Activated naive CD4-positive, alpha-beta T cell treated with Interleukin-2 at 50 U/mL for 16 hours (primary cell): ENCODE results near the gene RAB38.

Source experiments
- DNase-seq: peaks from one replicate; pipeline ENCODE4 v3.0.0-alpha.2; 2020

Gene RAB38

DNA sequence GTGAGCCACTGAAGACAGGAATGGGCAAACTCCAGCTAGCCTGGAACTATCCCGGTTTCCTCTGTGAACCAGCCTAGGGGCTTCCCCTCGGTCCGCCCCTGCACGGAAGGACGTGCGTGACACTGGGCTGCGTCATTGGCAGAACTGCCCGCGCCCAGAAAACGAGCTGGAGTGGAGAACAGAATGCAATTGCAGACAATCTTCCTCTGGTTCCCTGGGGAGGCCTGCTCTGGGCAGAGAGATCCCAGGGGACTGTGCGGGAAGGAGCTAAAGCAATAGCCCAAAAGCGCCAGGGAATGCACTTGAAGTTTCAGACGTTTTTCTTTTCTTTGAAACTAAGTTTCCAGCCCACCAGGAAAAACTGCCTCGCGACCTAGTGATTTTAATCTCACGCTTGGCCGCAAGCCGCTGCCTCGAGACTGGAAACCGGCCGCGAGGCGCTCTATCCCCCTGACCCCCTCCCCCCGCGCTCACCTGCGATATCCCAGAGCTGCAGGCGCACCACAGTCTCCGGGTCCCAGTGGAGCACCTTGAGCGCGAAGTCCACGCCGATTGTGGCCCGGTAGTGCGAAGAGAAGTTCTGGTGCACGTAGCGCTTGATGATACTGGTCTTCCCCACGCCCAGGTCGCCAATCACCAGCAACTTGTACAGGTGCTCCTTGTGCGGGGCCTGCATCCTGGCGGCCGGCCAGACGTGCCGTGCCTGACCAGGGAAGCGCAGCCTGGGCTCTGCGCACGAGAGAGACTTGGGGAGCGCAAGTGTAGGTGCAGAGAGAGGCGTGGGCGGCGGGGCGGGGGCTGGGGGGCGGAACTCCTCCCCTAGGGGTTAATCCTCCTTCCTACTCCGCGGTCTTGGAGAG, at the start of gene RAB38:
TSS of gene RAB38 (minus strand) at position 735 of the 860 bp plus-strand sequence. CDS start at position 676, 59 bp downstream.
- peak; percentile 45 for DNase-seq

DNA sequence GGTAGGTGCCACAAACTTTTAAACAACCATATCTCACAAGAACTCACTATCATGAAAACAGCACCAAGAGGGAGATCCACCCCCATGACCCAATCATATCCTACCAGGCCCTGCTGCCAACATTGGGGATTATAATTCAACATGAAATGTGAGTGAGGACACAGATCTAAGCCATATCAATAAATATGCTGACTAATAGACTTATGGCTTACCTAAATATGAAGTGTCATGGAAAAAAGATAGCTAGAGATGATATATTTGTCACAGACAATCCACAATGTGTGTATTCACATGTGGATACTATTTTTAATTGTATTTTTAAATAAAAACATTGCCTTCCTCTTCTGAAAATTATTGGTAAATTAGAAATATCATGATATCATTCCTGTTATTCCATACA, 38.2 kb upstream of the RAB38 start:
- no peak for DNase-seq

DNA sequence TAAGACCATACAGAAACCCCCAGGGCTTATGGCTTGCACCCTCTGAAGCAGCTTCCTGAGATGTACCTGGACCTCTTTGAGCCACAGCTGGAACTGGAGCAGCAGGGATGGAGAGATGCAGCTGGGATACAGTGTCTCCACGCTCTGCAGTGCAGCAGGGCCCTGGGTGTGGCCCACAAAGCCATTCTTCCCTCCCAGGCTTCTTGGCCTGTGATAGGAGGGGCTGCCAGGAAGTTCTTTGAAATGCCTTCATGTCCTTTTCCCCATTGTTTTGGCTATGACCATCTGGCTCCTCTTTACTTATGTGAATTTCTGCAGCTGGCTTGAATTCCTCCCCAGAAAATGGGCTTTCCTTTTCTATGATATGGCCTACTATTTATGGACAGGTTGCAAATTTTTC, 37.1 kb upstream of the RAB38 start:
- DNase-seq: no peak

DNA sequence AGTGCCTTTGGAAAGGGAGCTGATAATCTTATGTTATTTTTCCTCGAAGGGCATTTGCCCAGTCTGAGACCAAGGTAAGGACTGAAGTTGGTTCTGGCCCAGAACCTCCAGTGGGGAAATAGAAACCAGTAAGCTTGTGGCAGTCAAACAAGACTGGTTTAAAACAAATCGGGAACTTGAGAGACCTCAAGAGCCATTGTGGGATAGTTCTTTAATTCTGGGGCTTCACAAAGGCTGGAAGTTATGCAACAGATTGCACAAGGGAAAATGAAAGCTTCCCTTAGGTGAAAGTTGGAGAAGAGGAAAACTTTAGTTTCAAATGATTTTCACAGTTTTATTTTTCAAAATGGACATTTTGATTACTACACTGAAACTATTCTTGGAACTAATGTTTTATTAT, 33.5 kb upstream of the RAB38 start:
- no peak for DNase-seq

DNA sequence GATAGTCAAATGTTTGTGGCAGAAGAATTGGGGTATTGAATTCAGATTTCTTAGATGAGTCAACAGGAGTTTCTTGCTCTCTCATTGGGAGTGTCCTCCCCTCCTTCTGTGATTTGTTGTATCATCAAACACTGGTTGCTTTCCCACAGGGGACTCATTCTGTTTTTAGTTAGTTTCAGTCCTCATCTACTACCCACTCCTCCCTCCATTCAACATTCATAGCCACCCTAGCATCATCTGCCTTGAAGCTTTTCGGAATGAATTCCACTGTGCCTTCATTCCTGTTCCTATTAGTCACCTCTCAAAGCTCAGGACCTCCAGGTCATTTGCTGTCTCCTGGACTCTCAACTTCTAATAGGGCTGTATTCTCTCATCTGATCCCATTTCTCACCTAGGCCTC, 31.5 kb upstream of the RAB38 start:
- DNase-seq: no peak

DNA sequence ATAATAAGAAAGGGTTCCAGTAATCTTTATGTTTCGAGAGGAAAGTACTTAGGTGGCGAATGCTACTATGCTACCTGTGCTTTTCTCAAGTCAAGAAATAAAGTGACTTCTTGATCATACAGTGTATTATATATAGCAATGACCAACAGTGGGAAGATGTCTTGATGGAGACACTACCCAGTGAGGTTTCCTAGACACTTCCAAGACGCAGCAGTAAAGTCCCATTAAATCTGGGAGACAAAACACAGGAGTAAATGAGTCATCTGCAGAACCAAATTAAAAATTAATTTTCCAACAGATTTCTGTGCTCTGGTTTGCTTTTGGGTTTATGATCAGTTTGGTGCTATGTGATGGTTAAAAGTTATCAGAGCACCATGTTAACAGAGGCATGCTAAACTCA, 29.1 kb upstream of the RAB38 start:
- no peak for DNase-seq

DNA sequence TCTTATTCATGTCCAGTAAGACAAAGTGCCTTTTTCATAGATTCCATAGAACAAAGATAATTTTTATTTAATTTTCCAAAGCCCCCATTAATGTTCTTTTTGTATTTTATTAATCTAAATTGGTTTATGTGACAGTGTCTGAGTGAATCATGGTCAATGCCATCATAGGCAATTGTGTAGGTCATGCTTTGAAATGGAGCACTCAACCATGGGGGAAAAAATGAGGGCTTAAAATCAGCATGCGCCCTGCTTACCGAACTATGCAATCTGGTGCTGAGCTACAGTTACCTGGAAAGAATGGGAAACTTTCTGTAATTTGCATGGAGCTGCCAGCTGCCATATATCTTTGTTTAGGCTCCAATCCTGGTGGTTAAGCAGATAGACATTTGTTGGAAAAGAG, 28.4 kb upstream of the RAB38 start:
- no peak for DNase-seq

DNA sequence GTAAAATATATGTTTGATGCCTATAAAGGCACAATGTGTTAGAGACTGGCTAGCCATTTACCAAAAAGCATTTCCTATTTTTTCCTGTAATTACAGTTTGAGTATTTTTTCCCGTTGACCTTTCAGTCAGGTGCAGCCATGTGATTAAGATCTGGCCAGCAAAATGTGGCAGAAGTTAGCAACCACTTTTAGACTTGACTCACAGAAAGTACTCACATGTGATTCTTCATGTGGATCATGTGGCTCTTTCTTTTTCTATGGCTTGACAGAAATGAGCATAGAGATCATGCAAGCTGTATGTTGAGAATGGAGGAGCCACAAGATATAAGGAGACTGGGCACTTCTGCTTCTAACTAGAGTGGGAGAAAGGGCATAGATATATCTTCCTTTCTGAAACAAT, 27.3 kb upstream of the RAB38 start:
- DNase-seq: no peak

DNA sequence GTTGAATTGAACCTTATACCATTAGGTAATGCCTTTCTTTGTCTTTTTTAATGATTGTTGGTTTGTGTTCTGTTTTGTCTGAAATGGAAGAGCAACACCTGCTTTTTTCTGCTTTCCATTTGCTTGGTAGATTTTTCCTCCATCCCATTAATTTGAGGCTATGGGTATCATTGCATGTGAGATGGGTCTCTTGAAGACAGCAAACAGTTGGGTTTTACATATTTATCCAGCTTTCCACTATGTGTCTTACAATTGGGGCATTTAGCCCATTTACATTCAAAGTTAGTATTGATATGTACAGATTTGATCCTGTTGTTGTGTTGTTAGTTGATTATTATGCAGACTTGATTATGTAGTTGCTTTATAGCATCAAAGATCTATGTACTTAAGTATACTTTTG, 21.1 kb upstream of the RAB38 start:
- DNase-seq: no peak

DNA sequence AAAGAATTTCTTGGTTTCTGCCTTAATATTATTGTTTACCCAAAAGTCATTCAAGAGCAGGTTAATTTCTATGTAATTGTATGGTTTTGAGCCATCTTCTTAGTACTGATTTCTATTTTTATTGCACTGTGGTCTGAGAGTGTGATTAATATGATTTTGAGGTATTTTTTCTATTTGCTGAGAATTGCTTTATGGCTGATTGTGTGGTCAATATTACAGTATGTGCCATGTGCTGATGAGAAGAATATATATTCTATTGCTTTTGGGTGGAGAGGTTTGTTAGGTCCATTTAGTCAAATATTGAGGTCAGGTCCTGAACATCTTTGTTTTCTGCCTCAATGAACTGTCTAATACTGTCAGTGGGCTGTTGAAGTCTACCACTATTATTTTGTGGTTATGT, 20.7 kb upstream of the RAB38 start:
- DNase-seq: no peak

DNA sequence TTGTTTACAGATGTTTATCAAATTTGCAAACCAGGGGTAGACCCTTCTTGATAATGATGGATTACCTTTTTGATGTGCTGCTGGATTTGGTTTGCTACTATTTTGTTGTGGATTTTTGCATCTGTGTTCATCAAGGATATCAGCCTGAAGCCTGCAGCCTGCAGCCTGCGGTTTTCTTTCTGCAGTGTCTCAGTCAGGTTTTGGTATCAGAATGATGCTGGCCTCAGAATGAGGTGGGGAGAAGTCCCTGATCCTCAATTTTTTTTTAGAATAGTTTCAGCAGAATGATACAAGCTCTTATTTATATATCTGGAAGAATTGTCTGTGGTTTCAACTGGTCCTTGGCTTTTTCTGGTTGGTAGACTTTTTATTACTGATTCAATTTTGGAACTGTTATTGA, 19.7 kb upstream of the RAB38 start:
- DNase-seq: no peak

DNA sequence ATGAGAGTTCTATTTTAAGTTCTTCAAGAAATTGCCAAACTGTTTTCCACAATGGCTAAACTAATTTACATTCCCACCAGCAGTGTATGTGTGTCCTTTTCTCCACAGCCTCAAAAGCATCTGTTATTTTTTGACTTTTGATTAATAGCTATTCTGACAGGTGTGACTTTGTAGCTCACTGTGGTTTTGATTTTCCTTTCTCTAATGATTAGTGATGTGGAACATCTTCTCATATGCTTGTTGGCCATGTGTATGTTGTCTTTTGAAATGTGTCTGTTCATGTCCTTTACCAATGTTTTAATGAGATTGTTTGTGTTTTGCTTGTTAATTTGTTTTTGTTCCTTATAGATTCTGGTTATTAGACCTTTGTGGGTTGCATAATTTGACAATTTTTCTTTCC, 18.0 kb upstream of the RAB38 start:
- no peak for DNase-seq

DNA sequence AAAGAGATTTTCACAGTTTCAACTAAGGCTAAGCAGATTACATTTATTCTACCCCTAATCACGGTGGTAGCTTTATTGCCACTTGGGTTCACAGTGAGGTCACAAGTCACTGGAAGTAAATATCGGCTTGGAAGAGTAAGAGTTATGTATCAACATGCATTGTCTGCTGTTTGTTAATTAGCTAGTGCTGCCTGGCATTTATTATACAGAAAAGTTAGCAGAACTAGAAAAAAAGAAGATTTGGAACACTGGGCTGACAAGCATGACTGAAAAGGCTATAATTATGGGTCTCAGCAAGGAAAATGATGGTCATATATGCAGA, 13.7 kb upstream of the RAB38 start:
- DNase-seq: no peak

DNA sequence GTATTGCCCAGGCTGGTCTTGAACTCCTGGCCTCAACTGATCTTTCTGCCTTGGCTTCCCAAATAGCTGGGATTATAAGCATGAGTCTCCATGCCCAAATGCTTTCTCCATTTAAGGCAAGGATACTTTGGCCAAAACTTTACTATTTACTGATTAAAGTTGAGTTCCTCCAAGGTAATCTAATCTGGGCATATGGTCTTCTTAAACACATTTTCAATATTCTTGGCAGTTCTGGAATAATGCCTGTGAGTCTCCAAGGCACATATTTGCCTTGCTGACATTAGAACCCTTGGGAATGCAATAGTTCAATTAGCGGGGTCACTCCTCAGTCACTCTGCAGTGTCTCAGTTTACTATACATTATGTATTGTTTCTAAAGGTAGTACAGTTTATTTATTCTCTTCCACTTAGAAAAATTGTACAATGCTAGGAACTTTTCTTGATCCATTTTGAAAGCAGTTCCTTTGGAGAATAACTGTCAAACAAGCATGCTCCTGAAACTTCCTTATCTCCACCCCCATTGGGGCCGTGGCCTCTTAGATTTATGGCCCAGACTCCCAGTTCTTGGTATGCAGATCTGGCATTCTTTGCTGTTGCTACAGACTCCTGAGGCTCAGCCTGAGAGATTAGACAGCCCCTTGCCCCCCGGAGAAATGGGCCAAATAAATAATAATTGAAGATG, 13.1 kb upstream of the RAB38 start:
- DNase-seq: no peak

DNA sequence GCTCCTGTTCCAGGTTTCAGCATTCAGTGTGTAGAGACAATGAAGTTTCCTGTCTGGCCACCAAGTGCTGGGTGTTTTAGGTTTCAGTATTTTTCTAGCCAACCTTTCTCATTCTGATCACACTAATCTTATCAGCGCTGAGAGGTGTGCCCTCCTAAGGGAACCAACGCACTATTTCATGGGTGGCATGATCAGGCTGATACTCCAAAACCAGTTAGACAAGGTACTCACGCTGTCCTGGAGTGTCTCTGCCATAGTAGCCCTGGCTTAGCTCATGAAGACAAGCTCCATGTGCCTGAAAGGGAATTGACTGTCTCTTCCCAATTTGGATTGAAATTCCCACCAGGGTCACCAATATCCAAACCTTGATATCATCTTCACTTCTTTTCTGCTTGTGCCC, 8.0 kb upstream of the RAB38 start:
- no peak for DNase-seq

DNA sequence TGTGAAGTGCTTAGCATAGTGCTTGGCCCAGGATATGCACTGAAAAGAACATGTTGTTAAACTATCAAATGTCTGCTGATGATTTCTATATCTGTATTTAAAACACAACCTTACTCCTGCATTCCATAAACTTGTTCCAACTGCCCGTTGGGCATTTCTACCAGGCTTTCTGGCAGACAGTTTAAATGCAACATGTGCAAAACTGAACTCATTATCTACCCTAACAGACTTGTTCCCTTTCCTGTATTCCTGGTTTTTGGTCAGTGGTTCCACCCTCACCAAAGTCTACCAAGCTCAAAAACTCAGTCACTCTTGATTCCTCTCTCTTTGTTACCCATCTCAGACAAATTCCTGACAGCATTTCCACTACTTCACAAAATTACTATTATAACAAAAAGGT, 6.5 kb upstream of the RAB38 start:
- DNase-seq: no peak

DNA sequence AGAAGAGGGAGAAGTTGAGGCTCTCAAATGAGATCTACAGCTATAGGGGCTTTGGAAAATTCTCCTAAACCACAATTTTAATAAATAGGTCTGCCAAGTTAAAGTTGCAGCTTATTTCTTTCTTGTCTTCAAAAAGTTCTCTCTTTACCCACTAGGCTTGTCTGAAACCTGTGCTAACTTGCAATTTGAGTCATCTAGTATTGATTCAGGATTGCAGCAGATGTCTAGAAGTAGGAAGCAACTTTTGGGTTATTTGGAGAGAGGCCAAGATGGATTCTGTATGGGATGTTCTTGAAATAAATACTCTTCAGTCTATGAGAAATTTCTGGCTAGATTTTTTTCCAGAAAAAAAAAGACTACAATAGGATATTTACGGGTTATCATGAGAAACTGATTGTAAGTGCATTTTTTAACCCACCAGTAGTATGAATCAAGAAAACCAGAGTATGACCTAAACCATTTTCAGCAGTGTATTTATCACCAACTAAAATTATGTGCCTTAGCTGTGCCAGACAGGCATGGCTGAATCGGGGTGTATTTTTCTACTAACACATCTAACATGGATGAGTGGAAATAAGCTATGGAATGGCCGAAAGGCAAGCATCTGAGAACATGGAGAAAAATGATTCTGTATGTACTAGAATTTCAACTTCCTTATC, 4.9 kb upstream of the RAB38 start:
- no peak for DNase-seq

DNA sequence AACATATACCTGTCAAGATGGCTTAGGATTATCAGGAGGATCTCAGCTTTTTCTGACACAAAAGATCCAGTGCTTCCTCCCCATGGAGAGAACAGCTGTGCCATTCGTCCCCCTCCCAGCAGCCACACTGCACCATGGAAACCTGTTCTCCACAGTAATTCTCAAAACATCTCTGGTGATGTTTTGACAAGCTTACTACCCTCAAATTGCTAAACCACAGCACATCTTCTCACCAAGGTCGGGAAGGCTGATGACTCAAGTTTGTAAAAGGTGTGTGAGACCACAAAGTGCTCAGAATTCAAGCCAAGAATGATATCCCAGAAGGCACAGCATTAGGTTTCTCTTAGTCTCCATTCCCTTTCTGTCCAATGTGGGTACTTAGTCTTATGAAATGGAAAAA, 3.9 kb upstream of the RAB38 start:
- DNase-seq: peak; percentile 2

DNA sequence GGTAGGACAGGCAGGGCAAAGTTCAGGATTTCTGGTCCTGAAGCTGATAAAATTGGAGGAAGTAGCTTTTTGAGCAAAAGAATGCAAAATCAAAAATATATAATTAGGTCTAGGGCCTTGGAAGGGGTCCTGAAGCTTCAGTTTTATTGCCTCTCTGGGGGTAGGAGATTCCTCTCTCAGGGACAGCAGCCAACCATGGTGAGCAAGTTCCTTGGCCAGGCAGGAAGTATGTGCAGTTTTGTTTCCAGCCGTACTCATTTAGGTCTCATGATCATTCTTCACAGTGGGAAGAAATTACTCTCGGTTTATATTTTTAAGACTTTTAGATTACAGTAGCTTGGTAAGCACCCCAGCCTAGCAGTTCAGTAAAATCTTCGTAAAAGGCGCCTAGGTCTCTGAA, 2.9 kb upstream of the RAB38 start:
- no peak for DNase-seq

DNA sequence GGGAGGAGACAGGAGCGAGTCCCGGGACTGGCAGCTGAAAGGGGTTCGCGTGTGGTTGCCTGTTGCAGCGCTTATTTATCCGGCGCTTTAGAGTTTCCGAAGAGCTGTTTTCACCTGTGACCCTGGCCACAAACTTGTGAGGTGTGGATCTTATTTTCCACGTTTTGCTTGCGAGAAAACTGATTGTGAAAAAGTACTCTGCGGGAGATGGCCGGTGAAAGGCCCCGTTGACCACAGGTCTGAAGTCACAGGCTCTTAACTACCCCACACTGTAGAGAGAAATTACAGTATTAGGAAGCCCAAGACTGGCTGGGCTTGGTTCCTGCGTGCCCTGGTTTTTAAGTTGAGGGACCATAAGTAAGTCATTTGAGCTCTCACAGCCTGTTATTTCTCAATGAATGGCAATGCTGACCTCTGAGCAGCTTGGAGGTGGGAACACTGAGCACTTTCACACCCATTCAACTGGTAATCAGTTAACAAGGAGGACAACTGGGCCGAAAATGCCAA, 379 bp upstream of the RAB38 start:
- no peak for DNase-seq

DNA sequence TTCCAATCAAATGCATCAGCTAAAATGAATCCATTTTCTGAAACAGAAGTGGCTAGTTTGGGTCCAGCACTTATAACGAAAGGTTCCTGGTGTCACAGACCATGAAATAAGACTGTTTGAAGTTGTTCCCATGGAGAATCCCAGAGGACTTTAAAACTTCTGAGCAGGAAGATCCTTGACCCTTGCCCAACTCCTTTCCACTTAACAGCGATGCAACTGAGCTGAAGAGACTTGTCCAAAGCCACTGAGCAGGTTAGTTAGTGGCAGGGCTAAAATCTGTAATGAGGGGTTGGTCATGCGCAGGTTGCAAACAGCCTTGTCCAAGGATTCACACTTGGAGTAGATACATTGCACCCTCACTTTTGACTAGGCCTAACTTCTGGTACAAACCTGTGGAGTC, 1.3 kb downstream of the RAB38 start:
- DNase-seq: no peak

DNA sequence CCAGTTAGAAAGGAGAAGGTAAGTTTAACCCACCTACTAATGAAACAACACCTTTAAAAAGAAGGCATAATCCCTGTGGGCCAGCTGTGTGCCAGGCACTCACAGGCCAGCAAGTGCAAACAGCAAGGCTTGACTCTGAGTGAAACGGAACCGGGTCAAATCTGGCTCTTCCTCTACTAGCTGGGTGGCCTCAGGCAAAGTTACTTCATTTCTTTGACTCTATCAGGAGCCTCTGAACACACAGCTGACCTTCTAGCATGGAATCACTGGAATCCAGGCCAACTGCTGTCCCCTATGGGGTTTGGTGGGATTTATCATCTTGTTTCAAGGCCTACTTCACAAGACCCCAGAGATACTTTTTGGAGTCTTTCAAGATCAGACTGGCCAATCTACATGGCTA, 3.3 kb downstream of the RAB38 start:
- DNase-seq: no peak

DNA sequence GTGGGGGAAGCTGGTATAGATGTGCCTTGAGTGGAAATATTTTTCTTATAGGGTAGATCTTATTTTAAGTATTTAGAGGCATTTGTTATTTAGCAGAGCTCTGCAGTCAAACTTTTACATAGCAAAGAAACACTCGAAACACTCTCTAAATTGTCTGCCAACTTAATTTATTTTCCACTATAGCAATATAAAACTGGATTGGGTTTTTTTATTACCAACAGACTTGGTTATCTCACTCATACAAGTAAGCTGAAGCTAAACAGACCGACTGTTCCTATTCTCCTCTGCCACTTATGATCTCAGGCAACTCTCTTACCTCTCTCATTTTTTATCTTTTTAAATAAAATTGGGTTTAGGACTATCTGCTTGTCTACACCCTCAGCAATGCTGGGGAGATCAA, 4.6 kb downstream of the RAB38 start:
- DNase-seq: no peak

DNA sequence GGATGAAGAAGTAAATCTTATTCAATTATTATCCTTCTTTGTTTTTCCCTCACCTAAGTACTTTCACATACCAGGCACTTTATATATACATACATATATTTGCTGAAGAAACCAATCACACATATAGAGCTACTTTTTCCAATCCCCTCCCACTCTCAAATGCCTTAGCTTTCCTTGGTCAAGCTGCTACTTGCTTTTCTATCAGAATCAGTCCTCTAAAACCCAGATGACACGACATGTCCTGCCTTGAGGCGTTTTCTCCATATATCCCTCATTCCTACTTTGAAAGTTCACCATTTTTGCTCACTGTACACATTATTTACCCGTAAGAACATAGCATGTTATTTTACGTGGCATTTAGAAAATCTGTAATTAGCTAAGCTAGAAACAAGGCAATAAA, 5.4 kb downstream of the RAB38 start:
- no peak for DNase-seq
